Measurements from ENCODE around the gene MYO6. TPM values are rescaled to one million over a fixed set of nuclear protein-coding genes. Genes with fewer than 3 reads are reported as not detected.

Gene MYO6
- total RNA-seq, 1 donor from 2014 or later, result 135 TPM

GRCh38 chr6:75815756-75816155 is 66.7 kb downstream of the MYO6 start:
- DNase-seq (ENCODE audit: low spot score), result no peak
- Mint-ChIP-seq H3K27ac (ENCODE audit: unreplicated experiment) (no peak overlapping the region), H3K4me1 (ENCODE audit: unreplicated experiment) (peaks cover 18% of the 10 kb centered on the region), H3K4me3 (ENCODE audit: unreplicated experiment) (no peak overlapping the region), H3K27me3 (ENCODE audit: unreplicated experiment) (peaks cover 1% of the 10 kb centered on the region), H3K36me3 (ENCODE audit: low read depth, unreplicated experiment) (peaks cover 23% of the 10 kb centered on the region), H3K9me3 (ENCODE audit: unreplicated experiment) (no peaks in the 10 kb centered on the region)
- TF ChIP-seq, protein P1, sequence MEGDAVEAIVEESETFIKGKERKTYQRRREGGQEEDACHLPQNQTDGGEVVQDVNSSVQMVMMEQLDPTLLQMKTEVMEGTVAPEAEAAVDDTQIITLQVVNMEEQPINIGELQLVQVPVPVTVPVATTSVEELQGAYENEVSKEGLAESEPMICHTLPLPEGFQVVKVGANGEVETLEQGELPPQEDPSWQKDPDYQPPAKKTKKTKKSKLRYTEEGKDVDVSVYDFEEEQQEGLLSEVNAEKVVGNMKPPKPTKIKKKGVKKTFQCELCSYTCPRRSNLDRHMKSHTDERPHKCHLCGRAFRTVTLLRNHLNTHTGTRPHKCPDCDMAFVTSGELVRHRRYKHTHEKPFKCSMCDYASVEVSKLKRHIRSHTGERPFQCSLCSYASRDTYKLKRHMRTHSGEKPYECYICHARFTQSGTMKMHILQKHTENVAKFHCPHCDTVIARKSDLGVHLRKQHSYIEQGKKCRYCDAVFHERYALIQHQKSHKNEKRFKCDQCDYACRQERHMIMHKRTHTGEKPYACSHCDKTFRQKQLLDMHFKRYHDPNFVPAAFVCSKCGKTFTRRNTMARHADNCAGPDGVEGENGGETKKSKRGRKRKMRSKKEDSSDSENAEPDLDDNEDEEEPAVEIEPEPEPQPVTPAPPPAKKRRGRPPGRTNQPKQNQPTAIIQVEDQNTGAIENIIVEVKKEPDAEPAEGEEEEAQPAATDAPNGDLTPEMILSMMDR (IDR thresholded peaks at IDR 0.05; ENCODE audit: unreplicated experiment), result no peak

DNA sequence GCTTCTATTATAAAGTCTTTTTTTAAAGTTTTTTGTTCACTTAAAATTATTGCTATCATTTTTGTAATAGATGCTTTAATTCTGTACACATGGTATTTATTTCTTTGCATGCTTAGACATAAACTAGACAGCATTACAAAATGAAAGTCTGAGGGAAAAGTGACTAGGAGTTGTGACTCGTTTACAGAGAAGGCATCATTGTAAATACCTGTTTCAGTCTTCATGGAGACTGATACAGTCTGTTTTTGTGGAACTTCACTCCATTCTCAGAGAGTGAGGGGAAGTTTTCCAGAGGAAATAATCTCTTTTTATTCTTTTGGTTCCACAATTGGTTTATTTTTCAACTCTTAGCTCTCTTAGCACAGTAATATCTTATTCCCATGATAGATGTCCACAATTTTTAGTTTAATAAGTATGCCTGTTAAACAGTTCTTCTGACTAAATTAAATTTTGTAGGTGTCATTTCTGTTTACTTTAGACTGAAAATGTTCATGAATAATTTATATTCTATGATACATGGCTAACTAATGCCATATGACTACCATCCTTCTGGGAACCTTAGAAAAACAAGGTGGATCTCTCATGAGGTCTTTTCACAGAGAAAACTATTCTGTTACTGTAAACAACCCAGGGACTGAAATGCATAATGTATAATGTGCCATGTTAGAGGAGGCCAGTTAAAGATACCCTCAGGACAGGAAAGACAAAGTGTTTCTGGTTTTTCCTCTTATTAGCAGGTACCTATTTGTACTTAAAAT is 69.2 kb downstream of the MYO6 start:
- DNase-seq (ENCODE audit: low spot score), result no peak
- no peak overlapping the region for H3K4me3 Mint-ChIP-seq (ENCODE audit: unreplicated experiment)
- peaks cover 25% of the 10 kb centered on the region for H3K36me3 Mint-ChIP-seq (ENCODE audit: low read depth, unreplicated experiment)
- H3K27ac Mint-ChIP-seq (ENCODE audit: unreplicated experiment), result no peak overlapping the region
- no peaks in the 10 kb centered on the region for H3K9me3 Mint-ChIP-seq (ENCODE audit: unreplicated experiment)
- TF ChIP-seq, protein P1 (IDR thresholded peaks at IDR 0.05; ENCODE audit: unreplicated experiment), result no peak
- H3K4me1 Mint-ChIP-seq (ENCODE audit: unreplicated experiment), result peaks cover 5% of the 10 kb centered on the region
- peaks cover 3% of the 10 kb centered on the region for H3K27me3 Mint-ChIP-seq (ENCODE audit: unreplicated experiment)

- Mint-ChIP-seq H3K27me3 (ENCODE audit: unreplicated experiment) (peaks cover 5% of the 10 kb centered on the region), H3K36me3 (ENCODE audit: low read depth, unreplicated experiment) (peaks cover 17% of the 10 kb centered on the region), H3K27ac (ENCODE audit: unreplicated experiment) (no peak overlapping the region), H3K4me1 (ENCODE audit: unreplicated experiment) (no peaks in the 10 kb centered on the region), H3K4me3 (ENCODE audit: unreplicated experiment) (no peak overlapping the region), H3K9me3 (ENCODE audit: unreplicated experiment) (no peaks in the 10 kb centered on the region)
- TF ChIP-seq, protein P1 (IDR thresholded peaks at IDR 0.05; ENCODE audit: unreplicated experiment), result no peak
- no peak for DNase-seq (ENCODE audit: low spot score)
These were observed 70.9 kb downstream of the MYO6 start for GRCh38 chr6:75819776-75820487.

DNA sequence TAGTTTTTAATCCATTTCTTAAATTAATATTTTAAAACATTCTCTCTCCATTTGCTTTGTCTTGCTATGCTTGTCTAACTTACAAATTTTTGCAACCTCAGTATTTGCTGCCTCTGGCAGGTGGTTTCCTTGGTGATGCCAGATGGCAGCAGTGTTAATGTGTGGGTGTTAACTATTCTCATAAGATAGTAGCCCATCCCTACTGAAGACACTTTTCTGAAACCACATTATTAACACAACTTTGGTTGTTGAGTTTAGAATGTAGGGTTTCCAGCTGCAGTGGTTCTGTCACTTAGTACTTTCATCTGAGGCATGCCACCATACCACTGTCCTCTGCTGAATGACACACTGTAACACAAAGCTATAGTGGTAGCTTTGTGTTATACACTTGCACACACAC is 75.1 kb downstream of the MYO6 start:
- no peaks in the 10 kb centered on the region for H3K4me1 Mint-ChIP-seq (ENCODE audit: unreplicated experiment)
- no peak overlapping the region for H3K4me3 Mint-ChIP-seq (ENCODE audit: unreplicated experiment)
- H3K36me3 Mint-ChIP-seq (ENCODE audit: low read depth, unreplicated experiment), result peaks cover 6% of the 10 kb centered on the region
- H3K27me3 Mint-ChIP-seq (ENCODE audit: unreplicated experiment), result peaks cover 4% of the 10 kb centered on the region
- TF ChIP-seq, protein P1 (IDR thresholded peaks at IDR 0.05; ENCODE audit: unreplicated experiment), result no peak
- H3K27ac Mint-ChIP-seq (ENCODE audit: unreplicated experiment), result no peak overlapping the region
- H3K9me3 Mint-ChIP-seq (ENCODE audit: unreplicated experiment), result no peaks in the 10 kb centered on the region
- DNase-seq (ENCODE audit: low spot score), result no peak

DNA sequence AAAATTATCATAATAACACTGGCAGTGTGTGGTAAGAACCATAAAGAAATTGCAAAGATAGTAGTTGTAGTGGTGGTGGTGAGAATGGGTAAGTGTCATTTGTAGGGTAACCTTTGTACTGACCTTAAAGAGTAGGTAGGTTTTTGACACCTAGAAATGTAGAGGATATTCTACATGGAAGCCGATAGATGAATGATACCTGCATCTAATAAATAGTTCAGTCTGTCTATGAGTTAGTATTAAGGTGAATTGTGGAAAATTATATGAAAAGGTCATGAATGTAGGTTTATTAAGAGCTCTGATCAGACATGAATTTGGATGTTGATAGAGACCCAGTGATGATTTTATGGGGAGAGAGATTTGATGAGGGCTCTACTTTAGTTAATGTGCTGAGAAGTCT is 78.1 kb downstream of the MYO6 start:
- H3K9me3 Mint-ChIP-seq (ENCODE audit: unreplicated experiment), result no peaks in the 10 kb centered on the region
- no peak overlapping the region for H3K27ac Mint-ChIP-seq (ENCODE audit: unreplicated experiment)
- no peak overlapping the region for H3K4me3 Mint-ChIP-seq (ENCODE audit: unreplicated experiment)
- H3K27me3 Mint-ChIP-seq (ENCODE audit: unreplicated experiment), result peaks cover 4% of the 10 kb centered on the region
- TF ChIP-seq, protein P1 (IDR thresholded peaks at IDR 0.05; ENCODE audit: unreplicated experiment), result no peak
- H3K4me1 Mint-ChIP-seq (ENCODE audit: unreplicated experiment), result no peaks in the 10 kb centered on the region
- no peak for DNase-seq (ENCODE audit: low spot score)
- peaks cover 11% of the 10 kb centered on the region for H3K36me3 Mint-ChIP-seq (ENCODE audit: low read depth, unreplicated experiment)

Measured in endothelial cell (in vitro differentiated cells).